Osteoblast (primary cell): ENCODE results near the gene A3GALT2. TPM values are rescaled to one million over a fixed set of nuclear protein-coding genes. Genes with fewer than 3 reads are reported as not detected.
A peak's percentile ranks its signal among the peaks of the same experiment; 100 is the strongest.

ENCODE experiments used
- DNase-seq: peaks from one replicate; pipeline ENCODE4 v3.0.0; 2011; ENCODE audit warnings: low spot score, mixed read lengths; ENCODE audit not compliant: insufficient read length; ENCODE audit errors: missing footprints
- H2AFZ ChIP-seq: 2 replicates; pipeline ENCODE4 v1.6.0; 2011; ENCODE audit warnings: mild to moderate bottlenecking, low read length
- H3K27ac ChIP-seq: 2 replicates; pipeline ENCODE4 v1.5.1; 2011; ENCODE audit warnings: mild to moderate bottlenecking, low read depth, low read length, moderate library complexity
- H3K27me3 ChIP-seq: 2 replicates; pipeline ENCODE4 v1.6.0; 2012; ENCODE audit warnings: mild to moderate bottlenecking, control low read depth, inconsistent platforms, low read length, moderate library complexity; ENCODE audit not compliant: insufficient read depth
- H3K36me3 ChIP-seq: 2 replicates; pipeline ENCODE4 v1.5.1; 2011; ENCODE audit warnings: mild to moderate bottlenecking, low read length, control low read depth, moderate library complexity; ENCODE audit not compliant: insufficient read depth
- H3K4me1 ChIP-seq: 2 replicates; pipeline ENCODE4 v1.5.1; 2011; ENCODE audit warnings: mild to moderate bottlenecking, low read length, control low read depth, moderate library complexity; ENCODE audit not compliant: insufficient read depth
- H3K4me2 ChIP-seq: 2 replicates; pipeline ENCODE4 v1.6.0; 2011; ENCODE audit warnings: mild to moderate bottlenecking, low read length; ENCODE audit not compliant: insufficient read depth
- H3K4me3 ChIP-seq: fragments of 200-600 bp; sonication (generic); 3 replicates; pipeline ENCODE4 v1.5.1; 2012; ENCODE audit warnings: mild to moderate bottlenecking, low read length, inconsistent platforms; ENCODE audit not compliant: insufficient read depth
- H3K79me2 ChIP-seq: 2 replicates; pipeline ENCODE4 v1.6.0; 2012; ENCODE audit warnings: mild to moderate bottlenecking, low read length, control low read depth, inconsistent platforms; ENCODE audit not compliant: insufficient read depth
- H3K9me3 ChIP-seq: 2 replicates; pipeline ENCODE4 v1.5.1; 2011; ENCODE audit warnings: low read depth, low read length, control low read depth
- H4K20me1 ChIP-seq: 2 replicates; pipeline ENCODE4 v1.6.0; 2012; ENCODE audit warnings: mild to moderate bottlenecking, low read length, control low read depth; ENCODE audit not compliant: insufficient read depth
- total RNA-seq: library from RNA; depleted of rRNA; stranded (reverse); fragments of >200 nt; gene quantifications from 2 replicates; pipeline ENCODE4 v1.2.3, GENCODE V29; 2012
- TF ChIP-seq, protein P1 (sequence below): IDR thresholded peaks from 2 replicates; pipeline ENCODE4 v1.5.1; 2011; ENCODE audit warnings: mild to moderate bottlenecking, low read depth, low read length, moderate library complexity; ENCODE audit errors: extremely low read depth

A3GALT2 gene
- total RNA-seq, 1 donor = not detected

DNA sequence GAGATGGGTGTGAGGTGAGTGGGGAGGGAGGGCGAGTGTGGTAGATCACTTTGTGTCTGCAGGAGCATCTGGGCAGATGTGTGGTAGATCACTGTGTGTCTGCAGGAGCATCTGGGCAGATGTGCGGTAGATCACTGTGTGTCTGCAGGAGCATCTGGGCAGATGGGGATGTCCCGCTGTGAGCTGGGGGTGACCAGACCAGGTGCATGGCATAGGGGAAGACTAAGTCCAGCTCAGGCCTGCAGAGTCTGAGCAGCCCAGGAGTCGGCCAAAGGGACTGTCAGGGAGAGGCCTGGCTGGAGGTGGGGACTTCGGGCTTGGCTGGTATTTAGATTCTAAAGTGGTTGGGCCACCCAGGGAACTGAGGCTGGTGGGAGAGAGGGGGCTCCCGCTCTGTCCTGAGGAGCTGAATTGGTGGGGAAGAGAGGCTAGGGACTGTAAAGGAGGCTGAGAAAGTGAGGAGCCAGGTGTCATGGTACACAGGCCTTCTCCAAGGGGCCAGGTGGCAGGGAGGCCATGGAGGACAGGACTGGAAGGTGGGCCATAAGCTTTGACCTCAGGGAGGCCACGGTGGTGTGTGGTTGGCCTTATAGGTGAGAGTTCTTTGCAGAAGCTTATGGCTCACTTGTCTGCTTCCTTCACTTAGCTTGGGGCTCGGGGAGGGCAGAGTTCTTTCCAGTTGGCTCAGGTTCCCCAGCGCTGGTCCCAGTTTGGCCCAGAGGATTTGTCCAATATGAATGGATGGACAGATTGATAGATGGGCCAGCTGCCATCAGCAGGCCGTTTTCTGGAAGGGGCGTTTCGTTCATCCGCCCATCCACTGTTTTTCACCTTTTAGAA lies 49.0 kb downstream of the A3GALT2 start:
- no peak overlapping the region for H3K27ac ChIP-seq
- H3K27me3 ChIP-seq = no peaks in the 10 kb centered on the region
- H3K4me2 ChIP-seq = no peak overlapping the region
- TF ChIP-seq, protein P1, sequence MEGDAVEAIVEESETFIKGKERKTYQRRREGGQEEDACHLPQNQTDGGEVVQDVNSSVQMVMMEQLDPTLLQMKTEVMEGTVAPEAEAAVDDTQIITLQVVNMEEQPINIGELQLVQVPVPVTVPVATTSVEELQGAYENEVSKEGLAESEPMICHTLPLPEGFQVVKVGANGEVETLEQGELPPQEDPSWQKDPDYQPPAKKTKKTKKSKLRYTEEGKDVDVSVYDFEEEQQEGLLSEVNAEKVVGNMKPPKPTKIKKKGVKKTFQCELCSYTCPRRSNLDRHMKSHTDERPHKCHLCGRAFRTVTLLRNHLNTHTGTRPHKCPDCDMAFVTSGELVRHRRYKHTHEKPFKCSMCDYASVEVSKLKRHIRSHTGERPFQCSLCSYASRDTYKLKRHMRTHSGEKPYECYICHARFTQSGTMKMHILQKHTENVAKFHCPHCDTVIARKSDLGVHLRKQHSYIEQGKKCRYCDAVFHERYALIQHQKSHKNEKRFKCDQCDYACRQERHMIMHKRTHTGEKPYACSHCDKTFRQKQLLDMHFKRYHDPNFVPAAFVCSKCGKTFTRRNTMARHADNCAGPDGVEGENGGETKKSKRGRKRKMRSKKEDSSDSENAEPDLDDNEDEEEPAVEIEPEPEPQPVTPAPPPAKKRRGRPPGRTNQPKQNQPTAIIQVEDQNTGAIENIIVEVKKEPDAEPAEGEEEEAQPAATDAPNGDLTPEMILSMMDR = no peak
- no peak overlapping the region for H3K4me3 ChIP-seq
- peaks cover 13% of the 10 kb centered on the region for H3K36me3 ChIP-seq
- H3K79me2 ChIP-seq = peaks cover 40% of the 10 kb centered on the region
- DNase-seq = peak; percentile 60
- H3K4me1 ChIP-seq = no peaks in the 10 kb centered on the region
- peaks cover 61% of the 10 kb centered on the region for H4K20me1 ChIP-seq
- no peaks in the 10 kb centered on the region for H3K9me3 ChIP-seq
- H2AFZ ChIP-seq = no peak overlapping the region

DNA sequence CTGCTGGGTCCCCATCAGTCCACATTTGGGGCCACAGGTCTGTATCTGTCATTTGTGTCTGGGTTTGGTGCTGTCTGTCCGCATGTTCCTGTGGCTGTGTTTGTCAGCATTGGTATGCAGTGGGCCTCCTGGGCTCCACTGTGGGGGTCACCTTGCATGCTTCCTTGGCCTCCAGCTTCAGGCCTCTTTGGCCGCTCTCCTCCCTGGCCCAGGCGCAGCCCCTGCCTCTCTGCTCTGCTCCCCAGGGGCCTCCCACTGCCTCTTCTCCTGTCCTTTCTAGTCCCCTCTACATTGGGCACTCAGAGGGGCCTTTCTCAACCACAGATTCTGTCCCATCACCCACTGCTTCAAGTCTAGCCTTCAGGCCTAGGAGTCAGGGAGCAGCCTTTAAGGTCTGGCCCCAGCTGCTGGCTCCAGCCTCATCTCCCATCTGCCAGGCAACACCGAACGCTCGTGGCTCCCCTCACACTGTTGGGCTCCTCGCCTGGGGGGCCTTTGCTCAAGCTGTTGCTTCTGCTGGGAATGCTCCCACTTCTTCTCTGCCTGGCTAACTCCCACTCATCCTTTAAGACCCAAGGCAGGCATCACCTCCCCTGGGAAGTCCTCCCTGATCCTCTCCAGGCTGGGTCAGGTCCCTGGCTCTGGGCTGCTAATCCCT lies 50.0 kb downstream of the A3GALT2 start:
- H3K27ac ChIP-seq = no peak overlapping the region
- peaks cover 9% of the 10 kb centered on the region for H3K36me3 ChIP-seq
- TF ChIP-seq, protein P1 = no peak
- H3K4me2 ChIP-seq = no peak overlapping the region
- H3K27me3 ChIP-seq = no peaks in the 10 kb centered on the region
- peak; percentile 34 for DNase-seq
- H2AFZ ChIP-seq = no peak overlapping the region
- peaks cover 49% of the 10 kb centered on the region for H3K79me2 ChIP-seq
- H3K9me3 ChIP-seq = no peaks in the 10 kb centered on the region
- H3K4me3 ChIP-seq = no peak overlapping the region
- H4K20me1 ChIP-seq = peaks cover 68% of the 10 kb centered on the region
- no peaks in the 10 kb centered on the region for H3K4me1 ChIP-seq

DNA sequence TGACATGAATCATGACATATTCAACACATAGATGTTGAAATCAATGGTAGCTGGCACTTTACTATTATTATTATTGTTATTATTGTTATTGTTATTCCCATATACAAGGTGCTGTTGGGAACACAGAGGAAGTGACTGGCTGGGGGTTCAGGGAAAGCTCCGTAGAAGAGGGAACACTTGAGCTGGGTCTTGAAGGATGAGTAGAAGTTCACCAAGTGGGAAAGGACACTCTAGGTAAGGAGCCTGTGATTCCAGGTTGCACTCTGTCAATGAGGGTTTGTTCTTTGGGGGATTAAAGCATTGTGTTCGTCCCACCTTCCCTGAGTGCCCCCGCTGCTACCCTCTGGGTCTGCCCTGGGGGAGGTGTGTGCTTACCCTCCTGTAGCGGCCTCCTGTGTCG lies 50.5 kb downstream of the A3GALT2 start:
- no peak overlapping the region for H3K4me2 ChIP-seq
- H3K27ac ChIP-seq = no peak overlapping the region
- peak; percentile 43 for DNase-seq
- H2AFZ ChIP-seq = no peak overlapping the region
- H3K9me3 ChIP-seq = no peaks in the 10 kb centered on the region
- TF ChIP-seq, protein P1 = no peak
- H4K20me1 ChIP-seq = peaks cover 71% of the 10 kb centered on the region
- H3K27me3 ChIP-seq = no peaks in the 10 kb centered on the region
- H3K4me3 ChIP-seq = no peak overlapping the region
- no peaks in the 10 kb centered on the region for H3K4me1 ChIP-seq
- H3K79me2 ChIP-seq = peaks cover 55% of the 10 kb centered on the region
- peaks cover 6% of the 10 kb centered on the region for H3K36me3 ChIP-seq

DNA sequence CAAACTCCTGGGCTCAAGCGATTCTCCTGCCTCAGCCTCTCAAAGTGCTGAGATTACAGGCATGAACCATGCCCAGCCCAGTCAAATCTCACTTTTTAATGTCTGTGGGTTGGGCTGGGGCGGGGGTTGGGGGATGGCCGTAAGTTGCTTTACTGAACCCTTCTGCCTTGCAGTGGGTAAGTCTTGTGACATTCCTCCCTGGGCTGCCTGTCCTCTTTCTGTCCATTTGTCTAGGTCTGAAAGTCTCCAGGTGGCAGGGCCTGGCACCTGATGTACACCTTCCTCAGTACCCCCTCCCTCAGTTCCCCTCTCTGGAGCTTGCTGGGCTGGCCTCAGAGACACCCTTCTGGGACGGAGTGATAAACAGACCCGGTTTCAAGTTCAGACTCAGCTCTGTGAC lies 51.3 kb downstream of the A3GALT2 start:
- Histone ChIP-seq H3K27ac (no peak overlapping the region), H3K36me3 (peaks cover 6% of the 10 kb centered on the region), H2AFZ (no peak overlapping the region), H3K79me2 (peaks cover 58% of the 10 kb centered on the region), H3K4me1 (no peaks in the 10 kb centered on the region), H4K20me1 (peaks cover 71% of the 10 kb centered on the region), H3K9me3 (no peaks in the 10 kb centered on the region), H3K4me3 (no peak overlapping the region), H3K4me2 (no peak overlapping the region), H3K27me3 (no peaks in the 10 kb centered on the region)
- peak; percentile 42 for DNase-seq
- TF ChIP-seq, protein P1 = no peak
